ENCODE measurements around the gene UBR3. TPM values are rescaled to one million over a fixed set of nuclear protein-coding genes. Genes with fewer than 3 reads are reported as not detected.

The UBR3 gene
- total RNA-seq, 1 experiment from 2014 or later, result 21.9 TPM

DNA sequence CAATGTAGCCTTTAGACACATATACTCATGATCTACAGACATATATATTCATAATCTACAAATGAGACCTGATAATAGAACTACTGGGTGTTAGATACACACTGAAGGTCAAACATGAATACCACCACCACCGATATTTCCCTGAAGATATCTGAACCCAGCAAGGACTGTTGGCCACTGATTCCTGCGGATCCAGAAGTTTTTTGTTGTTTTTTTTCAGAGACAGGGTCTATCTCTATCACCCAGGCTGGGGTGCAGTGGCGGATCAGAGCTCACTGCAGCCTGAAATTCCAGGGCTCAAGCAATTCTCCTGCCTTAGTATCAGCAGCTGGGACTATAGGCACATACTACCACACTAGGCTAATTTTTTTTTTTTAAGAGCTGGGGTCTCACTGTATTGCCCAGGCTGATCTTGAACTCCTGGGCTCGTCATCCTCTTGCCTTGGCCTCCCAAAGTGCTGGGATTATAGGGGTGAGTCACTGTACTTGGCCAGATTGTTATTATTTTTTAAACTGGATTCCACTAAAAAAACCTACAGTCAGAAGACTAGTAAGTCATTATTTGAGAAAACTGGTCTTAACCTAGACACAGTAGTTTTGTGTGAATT lies 4.4 kb upstream of the UBR3 start:
- Histone ChIP-seq H2BK120ac (ENCODE audit: low read depth, low read length, poor library complexity, severe bottlenecking) (no peak overlapping the region), H3K23me2 (ENCODE audit: insufficient read length, low read depth, low read length, poor library complexity, severe bottlenecking) (peaks cover 6% of the 10 kb centered on the region), H3K79me2 (ENCODE audit: insufficient read depth, low read length) (no peaks in the 10 kb centered on the region; the same call in 1 of the 2 replicates), H3K14ac (ENCODE audit: insufficient read depth, low read length) (no peak overlapping the region), H3K27ac (ENCODE audit: insufficient read length, low read depth, low read length) (no peak overlapping the region), H2AFZ (ENCODE audit: low read length) (no peak overlapping the region), H3K79me1 (ENCODE audit: insufficient read depth, low read depth, low read length, poor library complexity, severe bottlenecking) (peaks cover 3% of the 10 kb centered on the region), H2BK15ac (ENCODE audit: low read depth, low read length) (no peak overlapping the region), H4K91ac (ENCODE audit: insufficient read length, low read depth, low read length) (no peak overlapping the region), H2BK20ac (ENCODE audit: low read depth, low read length, poor library complexity, severe bottlenecking) (no peak overlapping the region), H4K20me1 (ENCODE audit: control insufficient read depth, insufficient read depth, insufficient read length) (no peaks in the 10 kb centered on the region), H3K23ac (ENCODE audit: insufficient read length, low read depth, low read length) (no peak overlapping the region), H2BK5ac (ENCODE audit: insufficient read length, low read length) (no peak overlapping the region), H4K5ac (ENCODE audit: insufficient read length, low read depth, low read length) (no peak overlapping the region), H3K27me3 (ENCODE audit: insufficient read depth, low read length) (no peaks in the 10 kb centered on the region), H3K56ac (ENCODE audit: insufficient read length, low read depth, low read length) (no peak overlapping the region), H2BK12ac (ENCODE audit: insufficient read length, low read depth, low read length) (no peak overlapping the region), H4K8ac (replicated peaks; ENCODE audit: insufficient read length, low read depth, low read length) (no peak overlapping the region), H3K4me1 (ENCODE audit: insufficient read depth, low read length) (no peaks in the 10 kb centered on the region), H3K9ac (ENCODE audit: extremely low read depth, insufficient read length, low read length) (no peak overlapping the region), H3K4ac (ENCODE audit: low read depth, low read length) (no peak overlapping the region), H3K4me2 (ENCODE audit: insufficient read depth, insufficient read length, low read length) (no peak overlapping the region), H3K18ac (ENCODE audit: insufficient read length, low read depth, low read length) (no peak overlapping the region), H3K9me3 (ENCODE audit: control insufficient read depth, low read depth, low read length) (no peaks in the 10 kb centered on the region), H3T11ph (ENCODE audit: low read length) (no peak overlapping the region), H2AK5ac (ENCODE audit: insufficient read length, low read length) (no peak overlapping the region)
- peak overlapping the region; percentile 48 to 75 (median 55); a peak in 2 of 7 replicates for H3K27ac Mint-ChIP-seq
- peaks cover 18 to 21% of the 10 kb centered on the region in 2 experiments for H3K4me1 Mint-ChIP-seq
- no peak for DNase-seq
- peak overlapping the region; percentile 15 to 66; a peak in 3 of 5 replicates for H3K4me3 Mint-ChIP-seq
- peaks cover 9% of the 10 kb centered on the region for H3K27me3 Mint-ChIP-seq (ENCODE audit: low read depth)
- peaks cover 0 to 3% of the 10 kb centered on the region in 2 experiments; a peak in 2 of 5 replicates for H3K9me3 Mint-ChIP-seq
- H3K36me3 Mint-ChIP-seq (ENCODE audit: insufficient read depth in 1 of 3, low read depth in 3 of 3), result peaks cover 14 to 33% (median 25%) of the 10 kb centered on the region in 3 experiments
- no peak for TF ChIP-seq CTCF (conservative IDR thresholded peaks at IDR 0.05)
- no CpG with 5 or more reads among the region's 4 CpGs for WGBS (ENCODE audit: extremely low coverage, insufficient read length, low lambda C conversion rate)

Data from H9 (cell line).